NCI-H1436 (cell line): Measurements from ENCODE around the gene C15orf61.

Experiments used
- DNase-seq: peaks from one replicate; lab custom pipeline; 2025; lab: John Stamatoyannopoulos, UW

The C15orf61 gene

GRCh38 chr15:67549736-67550135 lies 28.8 kb downstream of the C15orf61 start:
- DNase-seq: no peak

GRCh38 chr15:67550522-67550921 lies 29.6 kb downstream of the C15orf61 start:
- DNase-seq: no peak

- no peak for DNase-seq
Measured at GRCh38 chr15:67551207-67551743, 30.3 kb downstream of the C15orf61 start.

GRCh38 chr15:67554580-67554979 lies 33.6 kb downstream of the C15orf61 start:
- no peak for DNase-seq

GRCh38 chr15:67556976-67557570 lies 36.1 kb downstream of the C15orf61 start:
- no peak for DNase-seq

- no peak for DNase-seq
Measured at GRCh38 chr15:67558502-67558901, 37.6 kb downstream of the C15orf61 start.

GRCh38 chr15:67559158-67559557 lies 38.2 kb downstream of the C15orf61 start:
- DNase-seq: peak; percentile 69

- DNase-seq: no peak
Measured at GRCh38 chr15:67559576-67559975, 38.6 kb downstream of the C15orf61 start.

- DNase-seq: no peak
Measured at GRCh38 chr15:67560320-67560719, 39.4 kb downstream of the C15orf61 start.

- no peak for DNase-seq
Measured at GRCh38 chr15:67563092-67563491, 42.2 kb downstream of the C15orf61 start.

GRCh38 chr15:67564021-67564967 lies 43.4 kb downstream of the C15orf61 start:
- DNase-seq: no peak

GRCh38 chr15:67564968-67565345 lies 44.0 kb downstream of the C15orf61 start:
- no peak for DNase-seq

GRCh38 chr15:67569668-67570067 lies 48.7 kb downstream of the C15orf61 start:
- DNase-seq: no peak

- DNase-seq: no peak
Measured at GRCh38 chr15:67570875-67571647, 50.1 kb downstream of the C15orf61 start.

- no peak for DNase-seq
Measured at GRCh38 chr15:67571648-67572415, 50.9 kb downstream of the C15orf61 start.

GRCh38 chr15:67573194-67573593 lies 52.3 kb downstream of the C15orf61 start:
- no peak for DNase-seq

- no peak for DNase-seq
Measured at GRCh38 chr15:67575039-67575502, 54.1 kb downstream of the C15orf61 start.

- no peak for DNase-seq
Measured at GRCh38 chr15:67578020-67578600, 57.2 kb downstream of the C15orf61 start.

- no peak for DNase-seq
Measured at GRCh38 chr15:67579164-67579563, 58.2 kb downstream of the C15orf61 start.
